HG03442 (cell line): ENCODE data around the gene NCDN.
A peak's percentile ranks its signal among the peaks of the same experiment; 100 is the strongest.

Source experiments
- ATAC-seq: cut with Tn5 transposase; IDR thresholded peaks from one replicate; pipeline ENCODE4 v1.9.1; 2021; ENCODE audit warnings: mild to moderate bottlenecking, moderate library complexity; ENCODE audit not compliant: unreplicated experiment

The NCDN gene

DNA sequence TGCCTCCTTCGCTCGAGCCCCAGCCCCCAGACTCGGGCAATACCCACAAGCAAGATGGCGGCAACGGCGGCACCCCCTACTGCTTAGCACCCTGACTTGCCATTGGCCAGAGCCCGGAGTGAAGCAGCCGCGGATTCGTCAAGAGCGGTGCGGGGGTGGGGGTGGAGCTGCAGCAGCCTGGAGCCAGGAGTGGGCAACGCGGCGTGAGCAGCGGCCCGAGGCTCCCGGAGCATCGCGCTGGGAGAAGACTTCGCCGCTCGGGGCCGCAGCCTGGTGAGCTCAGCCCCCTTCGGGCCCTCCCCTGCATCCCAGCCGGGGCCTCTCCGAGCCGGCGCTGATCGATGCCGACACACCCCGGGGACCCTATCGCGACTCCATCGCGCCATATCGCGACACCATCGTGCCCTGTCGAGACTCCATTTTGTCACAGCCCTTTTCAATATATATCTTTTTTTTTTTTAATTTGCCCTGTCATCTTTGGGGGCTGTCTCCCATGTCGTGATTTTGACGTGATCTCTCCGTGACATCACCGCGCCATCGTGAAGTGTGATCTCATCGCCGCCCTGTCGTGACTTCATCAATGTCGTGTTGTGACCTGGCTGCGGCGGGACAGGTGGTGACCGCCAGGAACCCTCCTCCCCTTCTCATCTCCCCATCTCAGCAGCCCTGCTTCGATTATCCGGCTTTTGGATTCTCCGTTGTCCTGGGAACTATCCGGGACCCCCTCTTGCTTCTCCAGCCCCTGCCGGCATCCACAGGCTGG lies at the start of gene NCDN:
TSS of gene NCDN (plus strand) at position 189 of the 763 bp plus-strand sequence. CDS start at position 581, 392 bp downstream.
- ATAC-seq = peak; percentile 73

GRCh38 chr1:35507947-35508346 lies 49.7 kb upstream of the NCDN start:
- no peak for ATAC-seq

DNA sequence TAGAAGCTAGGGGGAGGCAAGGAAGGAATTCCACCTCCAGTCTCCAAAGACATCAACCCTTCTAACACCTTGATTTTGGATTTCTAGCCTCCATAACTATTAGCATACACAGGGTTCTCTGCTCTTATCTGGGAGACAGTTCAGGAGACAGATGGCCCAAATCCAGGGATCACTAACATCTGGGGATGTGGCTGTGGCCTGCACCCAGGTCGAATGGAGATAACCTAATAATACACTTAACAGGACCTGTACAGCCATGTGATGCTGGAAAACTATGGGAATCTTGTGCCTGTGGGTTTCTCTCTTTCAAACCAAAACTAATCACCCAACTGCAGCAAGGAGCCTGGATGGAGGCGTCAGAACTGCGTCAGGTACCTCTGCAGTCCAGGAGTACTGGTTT lies 48.0 kb upstream of the NCDN start:
- ATAC-seq = no peak

- ATAC-seq = no peak
Observed at GRCh38 chr1:35511305-35511704, 46.3 kb upstream of the NCDN start.

DNA sequence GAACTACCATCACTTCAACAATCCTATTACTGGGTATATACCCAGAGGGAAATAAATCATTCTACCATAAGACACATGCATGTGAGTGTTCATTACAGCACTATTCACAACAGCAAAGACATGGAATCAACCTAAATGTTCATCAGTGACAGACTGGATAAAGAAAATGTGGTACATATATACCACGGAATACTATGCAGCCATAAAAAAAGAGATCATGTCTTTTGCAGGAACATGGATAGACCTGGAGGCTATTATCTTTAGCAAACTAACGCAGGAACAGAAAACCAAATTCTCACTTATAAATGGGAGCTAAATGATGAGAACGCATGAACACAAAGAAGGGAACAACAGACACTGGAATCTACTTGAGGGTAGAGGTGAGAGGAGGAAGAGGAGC lies 39.4 kb upstream of the NCDN start:
- no peak for ATAC-seq

GRCh38 chr1:35519432-35519831 lies 38.2 kb upstream of the NCDN start:
- ATAC-seq = no peak

DNA sequence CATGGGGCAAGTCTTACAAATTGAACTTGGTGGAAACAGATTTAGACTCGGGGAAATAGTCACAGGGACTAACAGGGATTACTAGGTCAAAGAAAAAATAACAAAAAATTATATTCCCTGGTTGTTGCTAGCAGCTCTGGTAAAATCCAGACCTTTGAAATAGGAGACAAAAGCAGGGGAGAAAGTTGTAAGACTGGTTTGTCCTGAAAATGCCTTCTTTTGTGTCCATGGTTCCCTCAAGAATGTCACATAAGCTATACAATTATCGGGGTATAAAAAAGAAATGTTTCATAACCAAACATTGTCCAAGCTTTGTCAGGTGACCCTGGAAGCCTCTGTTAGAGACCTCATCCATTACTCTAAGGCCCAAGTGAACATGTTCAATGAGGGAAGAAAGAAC lies 33.5 kb upstream of the NCDN start:
- ATAC-seq = no peak

GRCh38 chr1:35530168-35530567 lies 27.4 kb upstream of the NCDN start:
- ATAC-seq = no peak

GRCh38 chr1:35530946-35531345 lies 26.7 kb upstream of the NCDN start:
- no peak for ATAC-seq

DNA sequence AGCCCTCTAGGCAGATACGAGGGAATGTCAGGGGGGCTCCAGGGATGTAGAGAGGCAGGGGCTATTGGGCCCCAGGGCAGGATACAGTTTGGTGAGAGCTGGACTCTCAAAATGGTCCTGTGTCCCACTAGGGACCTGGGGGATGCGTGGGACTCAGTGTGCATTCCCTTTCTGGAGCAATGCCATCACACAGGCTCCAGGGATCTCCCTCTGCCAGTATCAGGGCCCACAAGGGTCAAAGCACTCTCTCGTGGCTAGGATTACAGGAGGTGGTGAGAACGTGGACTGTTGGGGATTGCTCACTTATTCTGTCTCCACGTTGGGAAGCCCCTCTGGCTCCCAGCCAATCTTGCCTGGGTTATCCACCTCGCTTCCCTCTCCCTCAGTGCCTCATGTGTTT lies 26.2 kb upstream of the NCDN start:
- ATAC-seq = no peak

GRCh38 chr1:35532497-35533223 lies 24.9 kb upstream of the NCDN start:
- no peak for ATAC-seq

DNA sequence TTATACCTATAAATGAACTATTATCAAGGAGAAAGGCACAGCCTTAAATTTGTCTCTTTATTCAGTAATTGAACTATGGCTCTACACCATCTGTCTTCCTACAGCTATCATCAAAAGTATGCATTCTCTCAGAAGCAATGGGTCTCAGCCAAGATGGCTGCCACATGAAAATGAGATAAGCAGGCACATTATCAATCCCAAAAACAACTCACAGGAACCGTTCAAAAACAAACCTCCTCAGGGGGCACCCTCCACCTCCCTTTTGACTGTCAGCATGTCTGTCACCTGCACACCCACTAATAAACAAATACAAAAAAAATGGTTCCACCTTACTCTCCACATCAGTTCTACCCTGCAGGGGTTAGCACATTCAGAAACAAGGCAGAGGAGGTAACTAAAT lies 24.0 kb upstream of the NCDN start:
- ATAC-seq = no peak

DNA sequence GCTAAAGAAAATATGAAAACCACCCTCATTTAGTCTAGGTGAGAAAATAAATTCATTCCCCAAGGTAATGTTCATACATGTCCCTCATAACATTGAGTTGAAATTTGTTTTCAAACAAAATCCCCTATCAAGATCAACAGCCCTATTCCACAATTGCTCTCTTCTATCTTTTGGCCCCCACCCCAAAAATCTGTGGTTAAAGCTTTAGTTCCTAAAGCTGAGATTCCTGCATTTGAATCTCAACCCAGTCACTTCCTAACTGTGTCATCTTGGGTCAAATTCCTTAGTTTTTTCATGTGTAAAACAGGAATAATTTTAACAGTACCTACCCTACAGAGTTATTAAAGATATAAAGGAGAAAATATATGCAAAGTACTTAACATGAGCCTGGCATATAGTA lies 22.4 kb upstream of the NCDN start:
- no peak for ATAC-seq

DNA sequence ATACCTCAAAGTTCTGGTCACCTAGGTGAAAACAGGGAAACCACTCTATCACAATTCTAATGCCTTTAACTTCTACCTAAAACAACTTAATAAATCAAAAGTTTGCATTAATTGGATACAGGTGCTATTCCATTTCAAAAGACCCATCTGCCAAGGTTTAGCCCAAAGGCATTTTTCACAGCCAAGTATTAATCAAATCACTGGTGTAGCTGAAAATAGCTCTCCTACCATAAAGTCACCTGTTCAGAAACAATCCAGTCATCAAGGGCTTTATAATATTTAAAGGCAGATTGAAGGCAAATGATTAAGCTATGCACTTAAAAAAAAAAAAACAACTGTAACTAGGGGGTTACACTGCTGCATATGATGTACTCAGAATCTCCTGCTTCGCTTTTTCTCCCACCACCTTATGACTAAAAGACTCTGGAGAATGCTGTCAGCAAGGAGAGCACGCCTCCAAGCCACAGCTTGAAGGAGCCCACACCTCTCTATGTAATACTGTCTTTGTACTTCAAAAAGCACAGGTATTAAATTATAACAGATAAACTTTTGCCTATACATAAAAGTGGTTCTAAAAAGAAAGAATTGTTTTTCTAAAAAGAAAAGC lies 20.9 kb upstream of the NCDN start:
- ATAC-seq = no peak

GRCh38 chr1:35537806-35538205 lies 19.8 kb upstream of the NCDN start:
- ATAC-seq = no peak

DNA sequence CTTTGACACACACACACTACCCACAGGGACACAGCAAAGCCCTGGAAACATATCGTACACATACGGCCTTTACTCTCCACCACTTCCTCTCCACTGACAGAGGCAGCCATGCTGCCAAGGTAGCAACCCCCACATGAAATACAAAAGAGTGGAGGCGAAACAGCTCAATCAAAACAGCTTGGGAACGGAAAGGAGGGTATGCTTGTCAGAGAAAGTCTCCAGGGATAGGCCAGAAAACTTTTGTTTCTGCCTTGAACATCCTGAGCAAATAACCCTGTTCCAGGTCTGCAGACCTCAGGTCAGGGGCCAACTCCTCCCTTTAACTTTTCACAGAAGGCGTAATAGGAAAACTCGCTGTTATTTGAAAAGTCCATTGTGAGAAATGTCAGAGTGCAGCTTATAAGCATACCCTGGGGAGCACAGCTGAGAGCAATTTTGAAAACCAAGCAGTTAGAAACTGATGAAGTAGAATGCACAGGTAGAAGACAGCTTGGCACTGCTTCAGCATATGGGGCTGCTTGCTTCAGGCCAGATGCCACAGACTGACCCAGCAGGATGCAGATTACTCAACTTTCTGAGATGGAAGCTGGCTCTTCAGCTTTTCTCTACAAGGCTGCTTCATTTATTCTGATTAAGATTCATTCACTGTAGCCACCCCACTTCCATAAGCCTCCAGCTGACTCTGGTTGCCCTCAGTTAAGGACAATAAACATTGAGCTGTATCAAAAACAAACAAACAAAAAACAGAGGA lies 18.4 kb upstream of the NCDN start:
- ATAC-seq = no peak

DNA sequence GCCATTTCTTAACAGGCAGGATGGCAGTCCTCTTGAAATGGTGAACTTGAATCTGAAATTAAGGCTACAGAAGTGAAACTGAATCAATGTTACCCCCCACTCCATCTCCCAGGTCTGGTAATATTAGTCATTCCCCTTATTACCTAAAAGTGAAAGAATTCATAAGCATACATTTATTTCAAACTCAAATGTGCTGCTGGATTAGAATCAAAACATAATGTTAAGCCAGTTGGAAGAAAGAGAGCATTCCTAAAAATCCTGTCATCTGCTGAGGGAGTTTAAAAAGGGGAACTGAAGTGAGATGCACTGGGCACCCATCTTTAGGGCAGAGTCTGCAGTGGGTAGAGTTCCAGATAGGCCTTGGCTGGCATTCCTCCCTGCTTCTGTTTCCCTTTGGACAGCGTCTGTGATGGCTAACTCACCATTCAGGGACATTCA lies 17.8 kb upstream of the NCDN start:
- no peak for ATAC-seq

GRCh38 chr1:35544976-35545375 lies 12.6 kb upstream of the NCDN start:
- no peak for ATAC-seq

DNA sequence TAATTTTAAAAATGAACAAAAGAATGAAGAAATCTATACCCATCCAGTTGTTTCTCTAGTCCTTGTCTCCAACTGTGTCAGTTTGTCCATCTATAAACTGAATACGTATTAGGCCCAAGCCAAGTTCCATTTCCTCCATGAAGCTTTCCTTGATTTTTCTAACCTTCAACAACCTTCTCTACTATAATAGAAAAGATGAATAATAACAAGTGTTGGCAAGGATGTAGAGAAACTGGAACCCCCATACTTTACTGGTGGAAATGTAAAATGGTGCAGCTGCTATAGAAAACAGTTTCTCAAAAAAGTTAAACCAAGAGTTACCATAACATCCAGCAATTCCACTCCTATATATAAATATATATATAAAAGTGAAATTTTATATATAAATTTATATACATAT lies 11.0 kb upstream of the NCDN start:
- ATAC-seq = no peak

GRCh38 chr1:35553851-35554250 lies 3.7 kb upstream of the NCDN start:
- ATAC-seq = no peak
